ENCODE results near the gene PTPRH. TPM values are rescaled to one million over a fixed set of nuclear protein-coding genes. Genes with fewer than 3 reads are reported as not detected.
"Not testable (repeated sequence)": the region's sequence is repeated elsewhere in the genome, so short reads cannot be mapped to it uniquely, and the experiment has no call there.

Gene PTPRH
- total RNA-seq, 2 experiments from 2014 or later = not detected

- ChIA-PET CTCF (ENCODE audit: unreplicated experiment) (no interaction called here), POLR2A (no interaction called here)
- no peaks in the 10 kb centered on the region for H3K4me1 ChIP-seq (ENCODE audit: insufficient read depth, low read length, poor library complexity, severe bottlenecking)
- no peak overlapping the region for H2AFZ ChIP-seq (ENCODE audit: low read length)
- no peak overlapping the region for H3K4me3 ChIP-seq (ENCODE audit: low read depth, low read length, poor library complexity, severe bottlenecking)
- no peak for DNase-seq (ENCODE audit: low spot score)
- H3K9me2 ChIP-seq (ENCODE audit: insufficient read depth, low read length) = no peaks in the 10 kb centered on the region
- H3K36me3 ChIP-seq (ENCODE audit: insufficient read depth, low read length) = peaks cover 100% of the 10 kb centered on the region
- H3K9me3 ChIP-seq (ENCODE audit: low read length) = no peaks in the 10 kb centered on the region
- H3K4me2 ChIP-seq (ENCODE audit: low read length) = no peak overlapping the region
- TF ChIP-seq, protein P1, sequence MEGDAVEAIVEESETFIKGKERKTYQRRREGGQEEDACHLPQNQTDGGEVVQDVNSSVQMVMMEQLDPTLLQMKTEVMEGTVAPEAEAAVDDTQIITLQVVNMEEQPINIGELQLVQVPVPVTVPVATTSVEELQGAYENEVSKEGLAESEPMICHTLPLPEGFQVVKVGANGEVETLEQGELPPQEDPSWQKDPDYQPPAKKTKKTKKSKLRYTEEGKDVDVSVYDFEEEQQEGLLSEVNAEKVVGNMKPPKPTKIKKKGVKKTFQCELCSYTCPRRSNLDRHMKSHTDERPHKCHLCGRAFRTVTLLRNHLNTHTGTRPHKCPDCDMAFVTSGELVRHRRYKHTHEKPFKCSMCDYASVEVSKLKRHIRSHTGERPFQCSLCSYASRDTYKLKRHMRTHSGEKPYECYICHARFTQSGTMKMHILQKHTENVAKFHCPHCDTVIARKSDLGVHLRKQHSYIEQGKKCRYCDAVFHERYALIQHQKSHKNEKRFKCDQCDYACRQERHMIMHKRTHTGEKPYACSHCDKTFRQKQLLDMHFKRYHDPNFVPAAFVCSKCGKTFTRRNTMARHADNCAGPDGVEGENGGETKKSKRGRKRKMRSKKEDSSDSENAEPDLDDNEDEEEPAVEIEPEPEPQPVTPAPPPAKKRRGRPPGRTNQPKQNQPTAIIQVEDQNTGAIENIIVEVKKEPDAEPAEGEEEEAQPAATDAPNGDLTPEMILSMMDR (conservative IDR thresholded peaks at IDR 0.05; ENCODE audit: low read length) = no peak
- TF ChIP-seq EZH2phosphoT487 (IDR thresholded peaks at IDR 0.05; ENCODE audit: borderline replicate concordance, low read depth, low read length) = no peak
- intact Hi-C loops (cut with micrococcal nuclease; ENCODE audit: unreplicated experiment) = no loop called here
- H3K27ac ChIP-seq (ENCODE audit: low read depth, low read length, poor library complexity, severe bottlenecking) = no peak overlapping the region
- H4K20me1 ChIP-seq (ENCODE audit: insufficient read depth, low read length) = no peaks in the 10 kb centered on the region; the same call in 1 of the 2 replicates
- H3K79me2 ChIP-seq (ENCODE audit: insufficient read depth, low read depth, low read length) = no peaks in the 10 kb centered on the region
- no TSS peak for BruUV-seq (replicated peaks)
These were observed 16.2 kb upstream of the PTPRH start for GRCh38 chr19:55225415-55225958.

- H3K9me2 ChIP-seq (ENCODE audit: insufficient read depth, low read length); H3K79me2 ChIP-seq (ENCODE audit: insufficient read depth, low read depth, low read length); H3K4me1 ChIP-seq (ENCODE audit: insufficient read depth, low read length, poor library complexity, severe bottlenecking); POLR2A ChIA-PET; intact Hi-C loops (cut with micrococcal nuclease; ENCODE audit: unreplicated experiment); H3K4me3 ChIP-seq (ENCODE audit: low read depth, low read length, poor library complexity, severe bottlenecking); H2AFZ ChIP-seq (ENCODE audit: low read length); H3K9me3 ChIP-seq (ENCODE audit: low read length); H4K20me1 ChIP-seq (ENCODE audit: insufficient read depth, low read length); H3K4me2 ChIP-seq (ENCODE audit: low read length); BruUV-seq (replicated peaks); CTCF ChIA-PET (ENCODE audit: unreplicated experiment); DNase-seq (ENCODE audit: low spot score); H3K27ac ChIP-seq (ENCODE audit: low read depth, low read length, poor library complexity, severe bottlenecking): not testable (repeated sequence)
- peaks cover 99% of the 10 kb centered on the region for H3K36me3 ChIP-seq (ENCODE audit: insufficient read depth, low read length)
These were observed 15.5 kb upstream of the PTPRH start for GRCh38 chr19:55224679-55225414.

DNA sequence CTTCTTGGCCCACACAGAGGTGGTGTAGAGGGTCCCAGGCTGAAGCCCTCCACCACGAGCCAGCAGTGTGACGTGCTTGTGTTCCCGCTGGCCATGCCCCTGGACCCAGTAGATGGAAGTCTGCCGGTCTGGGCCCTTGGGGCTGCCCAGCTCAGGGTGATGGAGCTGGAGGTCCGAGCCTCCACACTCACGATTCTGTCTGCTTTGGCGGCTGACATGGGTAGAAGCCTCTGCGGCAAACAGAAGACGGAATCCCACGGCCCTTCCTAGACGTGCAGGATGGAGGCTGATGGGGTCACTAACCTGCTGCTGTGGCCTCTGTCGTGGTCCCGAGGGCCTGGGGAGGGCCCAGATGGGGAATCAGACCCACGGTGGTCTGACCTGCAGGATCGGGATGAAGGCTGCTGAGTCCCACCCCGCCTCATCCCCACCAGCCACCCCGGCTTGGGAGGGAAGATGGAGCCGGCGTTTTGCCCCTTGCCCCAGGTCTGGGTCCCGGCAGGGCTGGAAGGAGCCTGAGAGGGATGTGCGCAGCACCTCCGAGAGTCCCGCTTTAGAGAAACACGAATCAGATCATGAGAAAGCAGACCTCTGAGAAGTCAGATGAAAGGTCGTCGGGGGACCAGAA lies 14.9 kb upstream of the PTPRH start:
- no peaks in the 10 kb centered on the region for H3K4me1 ChIP-seq (ENCODE audit: insufficient read depth, low read length, poor library complexity, severe bottlenecking)
- ChIA-PET POLR2A (no interaction called here), CTCF (ENCODE audit: unreplicated experiment) (no interaction called here)
- H3K27ac ChIP-seq (ENCODE audit: low read depth, low read length, poor library complexity, severe bottlenecking) = no peak overlapping the region
- no peaks in the 10 kb centered on the region; the same call in 1 of the 2 replicates for H4K20me1 ChIP-seq (ENCODE audit: insufficient read depth, low read length)
- no TSS peak for BruUV-seq (replicated peaks)
- no peaks in the 10 kb centered on the region for H3K79me2 ChIP-seq (ENCODE audit: insufficient read depth, low read depth, low read length)
- H3K9me2 ChIP-seq (ENCODE audit: insufficient read depth, low read length) = no peaks in the 10 kb centered on the region
- peaks cover 92% of the 10 kb centered on the region for H3K36me3 ChIP-seq (ENCODE audit: insufficient read depth, low read length)
- no peaks in the 10 kb centered on the region for H3K9me3 ChIP-seq (ENCODE audit: low read length)
- no peak overlapping the region for H3K4me3 ChIP-seq (ENCODE audit: low read depth, low read length, poor library complexity, severe bottlenecking)
- intact Hi-C loops (cut with micrococcal nuclease; ENCODE audit: unreplicated experiment) = no loop called here
- no peak for DNase-seq (ENCODE audit: low spot score)
- no peak for TF ChIP-seq EZH2phosphoT487 (IDR thresholded peaks at IDR 0.05; ENCODE audit: borderline replicate concordance, low read depth, low read length)
- TF ChIP-seq, protein P1 (conservative IDR thresholded peaks at IDR 0.05; ENCODE audit: low read length) = no peak
- no peak overlapping the region for H3K4me2 ChIP-seq (ENCODE audit: low read length)
- H2AFZ ChIP-seq (ENCODE audit: low read length) = no peak overlapping the region
